GM12878 (cell line): Measurements from ENCODE around the gene AMMECR1.

Source experiments
- EP300 ChIP-seq, 2 experiments: fragments of 150-350 bp in 1 of 2; IDR thresholded peaks; 2 replicates each; pipeline ENCODE4 v1.6.1; 2011 to 2012; ENCODE audit warnings: low read depth in 2 of 2, low read length in 2 of 2, borderline replicate concordance in 1 of 2, improper control_type of control experiment in 1 of 2, inconsistent platforms in 1 of 2; ENCODE audit not compliant: control insufficient read depth in 1 of 2
- EZH2 ChIP-seq: IDR thresholded peaks from 2 replicates; pipeline ENCODE4 v1.6.1; 2012; ENCODE audit warnings: low read depth, mild to moderate bottlenecking, control low read depth, inconsistent platforms, low read length, borderline replicate concordance; ENCODE audit not compliant: control insufficient read depth
- MEF2A ChIP-seq: IDR thresholded peaks from 2 replicates; pipeline ENCODE4 v1.6.1; 2011; ENCODE audit warnings: low read depth, mild to moderate bottlenecking, low read length, moderate library complexity; ENCODE audit not compliant: insufficient read depth
- POLR2AphosphoS5 ChIP-seq: IDR thresholded peaks from 2 replicates; pipeline ENCODE4 v1.6.1; 2011; ENCODE audit warnings: mild to moderate bottlenecking, low read length, inconsistent platforms
- POU2F2 ChIP-seq: IDR thresholded peaks from 3 replicates; pipeline ENCODE4 v1.6.1; 2011; ENCODE audit warnings: low read depth, mild to moderate bottlenecking, low read length, borderline replicate concordance
- SP1 ChIP-seq: IDR thresholded peaks from one replicate; pipeline ENCODE4 v1.6.1; 2011; ENCODE audit warnings: low read depth, low read length
- TAF1 ChIP-seq: IDR thresholded peaks from 2 replicates; pipeline ENCODE4 v1.6.1; 2011; ENCODE audit warnings: mild to moderate bottlenecking, low read depth, low read length, borderline replicate concordance
- YBX1 ChIP-seq: fragments of 450-650 bp; IDR thresholded peaks from 2 replicates; pipeline ENCODE4 v1.6.1; 2016; ENCODE audit warnings: antibody characterized with exemption
- ZNF217 ChIP-seq: fragments of 450-650 bp; IDR thresholded peaks from 2 replicates; pipeline ENCODE4 v1.6.1; 2017; ENCODE audit warnings: antibody characterized with exemption, mild to moderate bottlenecking
- TF ChIP-seq, protein P1 (sequence below), 3 experiments: IDR thresholded peaks in 2 of 3; conservative IDR thresholded peaks in 1 of 3; 2 replicates each; pipeline ENCODE4 v1.5.1; 2011; ENCODE audit warnings: low read depth in 3 of 3, low read length in 3 of 3, mild to moderate bottlenecking in 3 of 3, control low read depth in 2 of 3, moderate library complexity in 2 of 3, inconsistent platforms in 1 of 3, mixed read lengths in 1 of 3; ENCODE audit not compliant: control insufficient read depth in 2 of 3, insufficient read depth in 1 of 3; ENCODE audit errors: extremely low read depth in 1 of 3
- TF ChIP-seq, protein P2 (sequence below): IDR thresholded peaks from 2 replicates; pipeline ENCODE4 v1.6.1; 2012; ENCODE audit warnings: low read depth, low read length, improper control_type of control experiment

DNA sequence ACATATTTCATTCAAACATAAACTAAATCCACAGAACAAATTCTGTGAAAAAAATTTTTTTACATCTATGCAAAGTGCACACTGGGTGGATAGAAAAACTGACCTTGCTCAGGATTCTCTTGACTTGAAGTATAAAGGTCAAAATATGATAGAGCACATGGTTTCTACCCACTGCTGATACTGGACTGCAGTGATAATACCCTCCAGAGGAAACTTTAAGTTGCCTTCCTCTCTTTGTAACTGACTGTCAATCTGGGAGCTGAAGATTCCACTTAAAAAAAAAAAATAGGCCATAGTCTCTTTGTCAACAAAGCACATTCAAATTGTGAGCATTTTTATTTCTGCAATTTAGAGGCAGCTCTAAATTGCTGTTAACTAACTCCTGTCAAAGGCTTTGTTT lies 3.2 kb upstream of the AMMECR1 start:
- TF ChIP-seq MEF2A (no peak), POU2F2 (no peak), YBX1 (no peak), ZNF217 (no peak), EZH2 (no peak), EP300 (IDR thresholded peaks at IDR 0.05; ENCODE audit: borderline replicate concordance in 1 of 2, control insufficient read depth in 1 of 2, low read depth in 2 of 2, low read length in 2 of 2) (no peak), SP1 (no peak), POLR2AphosphoS5 (no peak), TAF1 (no peak)
- TF ChIP-seq, protein P1, sequence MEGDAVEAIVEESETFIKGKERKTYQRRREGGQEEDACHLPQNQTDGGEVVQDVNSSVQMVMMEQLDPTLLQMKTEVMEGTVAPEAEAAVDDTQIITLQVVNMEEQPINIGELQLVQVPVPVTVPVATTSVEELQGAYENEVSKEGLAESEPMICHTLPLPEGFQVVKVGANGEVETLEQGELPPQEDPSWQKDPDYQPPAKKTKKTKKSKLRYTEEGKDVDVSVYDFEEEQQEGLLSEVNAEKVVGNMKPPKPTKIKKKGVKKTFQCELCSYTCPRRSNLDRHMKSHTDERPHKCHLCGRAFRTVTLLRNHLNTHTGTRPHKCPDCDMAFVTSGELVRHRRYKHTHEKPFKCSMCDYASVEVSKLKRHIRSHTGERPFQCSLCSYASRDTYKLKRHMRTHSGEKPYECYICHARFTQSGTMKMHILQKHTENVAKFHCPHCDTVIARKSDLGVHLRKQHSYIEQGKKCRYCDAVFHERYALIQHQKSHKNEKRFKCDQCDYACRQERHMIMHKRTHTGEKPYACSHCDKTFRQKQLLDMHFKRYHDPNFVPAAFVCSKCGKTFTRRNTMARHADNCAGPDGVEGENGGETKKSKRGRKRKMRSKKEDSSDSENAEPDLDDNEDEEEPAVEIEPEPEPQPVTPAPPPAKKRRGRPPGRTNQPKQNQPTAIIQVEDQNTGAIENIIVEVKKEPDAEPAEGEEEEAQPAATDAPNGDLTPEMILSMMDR (IDR thresholded peaks at IDR 0.05 in 2 of 3, conservative IDR thresholded peaks at IDR 0.05 in 1 of 3; ENCODE audit: control insufficient read depth in 2 of 3, extremely low read depth in 1 of 3, insufficient read depth in 1 of 3, low read depth in 3 of 3, low read length in 3 of 3): no peak
- TF ChIP-seq, protein P2, sequence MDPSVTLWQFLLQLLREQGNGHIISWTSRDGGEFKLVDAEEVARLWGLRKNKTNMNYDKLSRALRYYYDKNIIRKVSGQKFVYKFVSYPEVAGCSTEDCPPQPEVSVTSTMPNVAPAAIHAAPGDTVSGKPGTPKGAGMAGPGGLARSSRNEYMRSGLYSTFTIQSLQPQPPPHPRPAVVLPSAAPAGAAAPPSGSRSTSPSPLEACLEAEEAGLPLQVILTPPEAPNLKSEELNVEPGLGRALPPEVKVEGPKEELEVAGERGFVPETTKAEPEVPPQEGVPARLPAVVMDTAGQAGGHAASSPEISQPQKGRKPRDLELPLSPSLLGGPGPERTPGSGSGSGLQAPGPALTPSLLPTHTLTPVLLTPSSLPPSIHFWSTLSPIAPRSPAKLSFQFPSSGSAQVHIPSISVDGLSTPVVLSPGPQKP: no peak
